ENCODE measurements around the gene IFNG-AS1.

DNA sequence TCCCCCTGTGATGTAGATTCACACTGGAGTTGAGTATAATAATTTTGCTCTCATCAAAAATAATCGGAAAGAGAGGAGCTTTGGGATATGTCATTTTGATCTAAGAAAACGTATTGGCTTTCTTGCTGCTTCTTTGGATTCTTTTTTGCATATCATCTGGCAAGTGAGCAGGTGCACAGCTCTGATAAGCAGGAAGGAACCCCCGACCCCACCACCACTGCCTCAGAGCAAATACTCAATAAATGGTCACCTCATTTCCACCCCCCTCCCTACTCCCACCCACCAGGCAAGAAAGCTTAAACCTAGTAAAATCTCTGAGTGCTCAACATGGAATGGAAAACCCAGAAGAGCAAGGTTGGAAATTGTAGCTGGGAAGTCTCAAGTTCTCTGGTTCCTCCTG lies 49.4 kb downstream of the IFNG-AS1 start:
- TF ChIP-seq EZH2phosphoT487 (IDR thresholded peaks at IDR 0.05; ENCODE audit: insufficient read depth, low read depth) (no peak), EZH2 (IDR thresholded peaks at IDR 0.05; ENCODE audit: insufficient read depth, poor library complexity, severe bottlenecking) (no peak)

All from GM23248 (cell line).